ENCODE results near the gene AGFG1. TPM values are rescaled to one million over a fixed set of nuclear protein-coding genes. Genes with fewer than 3 reads are reported as not detected.

Gene AGFG1
- polyA plus RNA-seq, 1 experiment = 92.2 TPM

DNA sequence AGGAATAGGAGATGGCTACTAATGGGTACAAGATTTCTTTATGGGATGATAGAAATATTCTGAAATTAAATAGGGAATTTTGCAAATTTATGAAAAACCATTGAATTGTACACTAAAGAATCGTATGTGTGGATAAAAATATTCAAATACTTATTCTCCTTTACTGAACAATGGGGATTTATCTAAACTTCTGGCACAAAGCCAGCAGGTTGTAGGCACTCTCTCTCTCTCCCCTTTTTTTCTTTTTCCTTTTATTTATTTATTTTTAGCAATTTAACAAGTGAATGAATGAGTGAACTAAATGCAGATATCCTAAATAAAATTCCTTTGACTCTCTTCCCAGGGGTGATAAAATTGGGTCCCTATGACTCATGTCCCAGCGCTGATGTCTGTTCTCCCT, 104.9 kb downstream of the AGFG1 start:
- ChIA-PET POLR2A (no interaction called here), CTCF (no interaction called here)
- DNase-seq (ENCODE audit: low read depth) = no peak
- Histone ChIP-seq H3K36me3 (ENCODE audit: control insufficient read depth, insufficient read depth, low read length) (no peaks in the 10 kb centered on the region), H3K27me3 (ENCODE audit: control insufficient read depth, insufficient read depth, low read length) (no peaks in the 10 kb centered on the region), H3K4me3 (ENCODE audit: low read depth, low read length) (no peak overlapping the region)
- TF ChIP-seq, protein P1, sequence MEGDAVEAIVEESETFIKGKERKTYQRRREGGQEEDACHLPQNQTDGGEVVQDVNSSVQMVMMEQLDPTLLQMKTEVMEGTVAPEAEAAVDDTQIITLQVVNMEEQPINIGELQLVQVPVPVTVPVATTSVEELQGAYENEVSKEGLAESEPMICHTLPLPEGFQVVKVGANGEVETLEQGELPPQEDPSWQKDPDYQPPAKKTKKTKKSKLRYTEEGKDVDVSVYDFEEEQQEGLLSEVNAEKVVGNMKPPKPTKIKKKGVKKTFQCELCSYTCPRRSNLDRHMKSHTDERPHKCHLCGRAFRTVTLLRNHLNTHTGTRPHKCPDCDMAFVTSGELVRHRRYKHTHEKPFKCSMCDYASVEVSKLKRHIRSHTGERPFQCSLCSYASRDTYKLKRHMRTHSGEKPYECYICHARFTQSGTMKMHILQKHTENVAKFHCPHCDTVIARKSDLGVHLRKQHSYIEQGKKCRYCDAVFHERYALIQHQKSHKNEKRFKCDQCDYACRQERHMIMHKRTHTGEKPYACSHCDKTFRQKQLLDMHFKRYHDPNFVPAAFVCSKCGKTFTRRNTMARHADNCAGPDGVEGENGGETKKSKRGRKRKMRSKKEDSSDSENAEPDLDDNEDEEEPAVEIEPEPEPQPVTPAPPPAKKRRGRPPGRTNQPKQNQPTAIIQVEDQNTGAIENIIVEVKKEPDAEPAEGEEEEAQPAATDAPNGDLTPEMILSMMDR (IDR thresholded peaks at IDR 0.05; ENCODE audit: insufficient read depth, low read depth, low read length) = no peak

DNA sequence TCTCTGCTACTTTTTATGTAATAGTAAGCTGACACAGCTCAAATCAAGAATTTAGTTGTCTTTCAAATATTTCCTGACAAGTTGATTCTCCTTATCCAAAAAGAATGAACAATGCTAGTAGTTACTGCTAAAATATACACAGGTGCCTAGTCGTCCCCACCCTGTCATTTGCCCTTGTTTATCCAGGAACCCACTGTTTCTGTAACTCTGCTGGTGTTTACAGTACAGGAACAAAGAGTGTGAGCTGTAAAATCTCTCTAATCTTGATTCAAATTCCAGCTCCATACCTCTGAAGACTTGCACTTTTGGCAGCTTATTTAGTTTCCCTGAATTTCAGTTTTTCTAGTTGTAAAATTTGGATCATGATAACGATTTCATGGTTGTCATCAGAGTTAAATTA, 105.6 kb downstream of the AGFG1 start:
- TF ChIP-seq, protein P1 (IDR thresholded peaks at IDR 0.05; ENCODE audit: insufficient read depth, low read depth, low read length) = no peak
- ChIA-PET CTCF (interaction anchor here (0.7 kb wide), 1 partner anchor 171 kb away, joined by 3 read pairs; no protein-coding TSS in a partner anchor), POLR2A (no interaction called here)
- Histone ChIP-seq H3K27me3 (ENCODE audit: control insufficient read depth, insufficient read depth, low read length) (no peaks in the 10 kb centered on the region), H3K4me3 (ENCODE audit: low read depth, low read length) (no peak overlapping the region), H3K36me3 (ENCODE audit: control insufficient read depth, insufficient read depth, low read length) (no peaks in the 10 kb centered on the region)
- no peak for DNase-seq (ENCODE audit: low read depth)

DNA sequence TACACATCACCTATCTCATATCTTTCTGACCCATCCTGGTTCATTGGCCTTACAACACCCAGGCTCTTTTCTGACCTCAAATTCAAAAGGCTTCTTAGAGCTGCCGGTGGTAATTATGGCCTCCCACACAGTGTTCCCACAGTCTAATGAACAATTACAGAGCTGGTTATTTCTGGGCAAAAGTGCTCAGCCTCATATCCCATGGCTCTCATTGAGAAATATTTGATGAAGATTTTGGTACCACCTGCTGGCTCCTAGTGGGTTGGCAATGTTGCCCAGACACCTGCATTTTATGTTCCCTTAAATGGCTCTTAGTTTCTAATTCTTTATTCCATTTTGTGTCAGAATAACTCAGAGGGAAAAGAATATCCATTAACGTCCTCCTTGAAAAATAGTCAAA, 106.7 kb downstream of the AGFG1 start:
- no peak overlapping the region for H3K4me3 ChIP-seq (ENCODE audit: low read depth, low read length)
- H3K36me3 ChIP-seq (ENCODE audit: control insufficient read depth, insufficient read depth, low read length) = no peaks in the 10 kb centered on the region
- H3K27me3 ChIP-seq (ENCODE audit: control insufficient read depth, insufficient read depth, low read length) = no peaks in the 10 kb centered on the region
- TF ChIP-seq, protein P1 (IDR thresholded peaks at IDR 0.05; ENCODE audit: insufficient read depth, low read depth, low read length) = no peak
- ChIA-PET CTCF (interaction anchor here (1.6 kb wide), 1 partner anchor 173 kb away, joined by 4 read pairs; no protein-coding TSS in a partner anchor), POLR2A (no interaction called here)
- DNase-seq (ENCODE audit: low read depth) = no peak

DNA sequence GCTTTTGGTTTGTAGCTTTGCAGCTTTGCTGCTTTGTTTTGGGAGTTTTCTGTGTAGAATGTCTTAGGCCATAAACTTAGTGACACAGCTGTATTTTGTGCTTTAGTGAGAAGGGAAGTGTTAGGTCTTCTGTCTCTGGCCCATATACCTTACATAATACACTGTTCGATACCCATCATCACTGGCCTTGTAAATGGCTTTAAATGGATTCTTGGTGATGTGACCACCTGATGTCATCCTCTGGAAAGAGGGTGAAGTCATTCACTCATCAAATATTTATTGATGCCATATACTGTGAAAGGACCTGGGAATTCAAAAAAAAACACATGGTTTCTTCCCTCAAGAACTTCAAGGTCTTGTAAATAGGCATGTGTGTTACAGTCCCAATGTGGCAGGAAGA, 107.8 kb downstream of the AGFG1 start:
- POLR2A ChIA-PET = no interaction called here
- H3K4me3 ChIP-seq (ENCODE audit: low read depth, low read length) = no peak overlapping the region
- TF ChIP-seq, protein P1 (IDR thresholded peaks at IDR 0.05; ENCODE audit: insufficient read depth, low read depth, low read length) = no peak
- DNase-seq (ENCODE audit: low read depth) = no peak
- no peaks in the 10 kb centered on the region for H3K36me3 ChIP-seq (ENCODE audit: control insufficient read depth, insufficient read depth, low read length)
- no peaks in the 10 kb centered on the region for H3K27me3 ChIP-seq (ENCODE audit: control insufficient read depth, insufficient read depth, low read length)
- CTCF ChIA-PET = interaction anchor here (0.6 to 0.7 kb wide), 2 partner anchors 9 to 154 kb away, joined by 3 read pairs; no protein-coding TSS in a partner anchor

DNA sequence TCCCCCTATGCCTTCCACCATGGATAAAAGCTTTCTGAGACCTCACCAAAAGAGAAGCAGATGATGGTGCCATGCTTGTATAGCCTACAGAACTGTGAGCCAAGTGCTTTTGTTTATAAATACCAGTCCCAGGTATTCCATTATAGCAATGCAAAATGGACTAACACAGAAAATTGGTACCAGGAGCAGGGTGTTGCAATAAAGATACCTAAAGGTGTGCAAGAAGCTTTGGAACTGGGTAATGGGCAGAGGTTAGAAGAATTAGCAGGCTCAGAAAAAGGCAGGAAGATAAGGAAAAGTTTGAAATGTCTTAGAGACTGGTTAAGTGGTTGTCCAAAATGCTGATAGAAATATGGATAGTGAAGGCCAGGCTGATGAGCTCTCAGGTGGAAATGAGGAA, 110.4 kb downstream of the AGFG1 start:
- no peak for DNase-seq (ENCODE audit: low read depth)
- Histone ChIP-seq H3K4me3 (ENCODE audit: low read depth, low read length) (no peak overlapping the region), H3K36me3 (ENCODE audit: control insufficient read depth, insufficient read depth, low read length) (no peaks in the 10 kb centered on the region), H3K27me3 (ENCODE audit: control insufficient read depth, insufficient read depth, low read length) (no peaks in the 10 kb centered on the region)
- ChIA-PET CTCF (no interaction called here), POLR2A (no interaction called here)
- TF ChIP-seq, protein P1 (IDR thresholded peaks at IDR 0.05; ENCODE audit: insufficient read depth, low read depth, low read length) = no peak
